ENCODE data around the gene ANKRD60.
A peak's percentile ranks its signal among the peaks of the same experiment; 100 is the strongest.

ANKRD60 gene

DNA sequence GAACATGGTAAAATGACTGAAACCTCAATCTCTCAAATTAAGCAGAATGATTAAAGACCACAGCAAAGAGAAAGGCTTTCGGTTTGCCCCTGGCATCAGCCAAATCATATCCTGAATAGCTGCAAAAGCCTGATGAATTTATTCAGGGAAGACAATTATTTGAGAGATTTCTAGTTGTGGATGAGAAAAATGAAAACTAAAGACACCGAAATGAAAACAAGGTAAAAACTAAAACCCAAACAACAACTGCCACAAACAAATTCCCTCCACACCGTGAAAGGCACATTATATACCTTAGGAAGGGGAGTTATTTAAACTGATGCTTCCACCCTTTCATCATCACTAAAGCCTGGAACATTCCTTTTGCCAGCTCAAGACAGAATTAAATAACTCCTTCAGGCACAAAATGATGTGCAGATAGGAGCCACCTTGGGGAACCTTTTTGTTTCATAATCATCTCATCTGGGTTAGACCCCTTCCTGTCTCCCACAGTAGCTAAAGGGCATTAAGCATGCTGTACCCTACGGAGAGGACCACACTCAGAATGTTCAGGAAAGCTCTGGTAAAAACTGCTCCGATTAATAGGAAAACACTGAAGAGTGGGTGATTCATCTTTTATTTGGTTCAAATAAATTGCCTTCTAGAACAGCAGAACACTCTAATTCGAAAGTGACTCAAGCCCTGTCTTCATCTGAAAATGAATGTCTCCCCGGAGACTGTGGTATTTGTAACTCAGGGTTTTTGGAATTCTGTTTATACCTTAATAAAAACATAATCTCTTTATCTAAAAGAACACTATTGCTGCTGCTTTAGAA is 9.1 kb upstream of the ANKRD60 start:
- no peak for TF ChIP-seq ZNF274 (IDR thresholded peaks at IDR 0.05; ENCODE audit: low read depth, low read length)
- H3K4me3 ChIP-seq (ENCODE audit: low read length) = no peak overlapping the region; the same call in 1 of the 2 replicates

DNA sequence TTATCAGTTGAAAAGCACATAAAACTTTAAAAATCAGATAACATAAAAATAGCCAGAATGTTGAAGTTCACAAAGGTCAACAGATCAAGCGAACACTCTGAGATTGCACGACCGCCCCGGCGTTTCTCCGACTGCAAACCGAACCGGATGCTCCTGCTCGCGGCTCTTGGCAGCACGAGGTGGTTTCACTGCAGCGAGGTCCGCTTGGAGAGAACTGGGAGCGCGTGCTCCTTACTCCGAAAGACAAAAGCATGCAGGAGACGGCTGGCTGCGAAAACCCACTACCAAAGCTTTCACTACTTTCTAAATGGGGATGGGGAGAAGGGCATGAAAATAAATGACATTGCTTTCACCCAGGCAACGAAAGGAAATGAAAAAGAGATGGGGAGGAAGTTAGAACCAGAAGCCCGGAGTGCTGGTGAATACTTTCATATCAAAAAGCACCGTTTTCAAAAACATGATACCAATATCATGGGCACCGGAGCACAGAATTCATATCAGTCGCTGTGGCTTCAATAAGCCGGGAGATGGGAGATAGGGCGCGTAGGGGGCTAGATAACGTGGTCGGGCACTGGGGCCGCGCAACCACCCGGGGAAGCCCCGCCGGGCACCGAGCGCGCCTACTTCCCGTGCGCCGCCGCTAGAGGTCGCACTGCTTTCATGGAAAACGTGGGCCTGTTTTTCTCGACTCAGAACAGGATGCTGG is 8.3 kb upstream of the ANKRD60 start:
- no peak for TF ChIP-seq ZNF274 (IDR thresholded peaks at IDR 0.05; ENCODE audit: low read depth, low read length)
- H3K4me3 ChIP-seq (ENCODE audit: low read length) = peak overlapping the region; percentile 82; the same call in 1 of the 2 replicates

DNA sequence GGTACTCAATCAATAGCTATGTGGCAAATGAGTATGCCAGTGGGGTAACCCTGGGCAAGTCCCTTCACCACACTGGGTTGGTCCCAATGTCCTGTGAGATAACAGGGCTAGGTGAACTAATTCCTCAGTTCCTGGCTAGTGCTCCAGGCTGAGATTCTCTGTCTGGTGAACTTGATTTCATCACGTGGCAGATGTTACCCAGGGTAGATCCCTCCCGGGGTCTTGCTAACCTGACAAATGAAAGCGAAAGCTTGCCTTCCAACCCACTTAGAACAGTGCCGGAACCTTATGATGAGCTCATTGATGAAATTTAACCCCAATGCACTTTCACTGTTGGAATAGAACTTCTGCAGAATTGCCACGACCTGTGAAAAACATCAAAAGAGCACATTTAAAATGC is 6.6 kb upstream of the ANKRD60 start:
- no peak overlapping the region for H3K4me3 ChIP-seq (ENCODE audit: low read length)
- TF ChIP-seq ZNF274 (IDR thresholded peaks at IDR 0.05; ENCODE audit: low read depth, low read length) = no peak

DNA sequence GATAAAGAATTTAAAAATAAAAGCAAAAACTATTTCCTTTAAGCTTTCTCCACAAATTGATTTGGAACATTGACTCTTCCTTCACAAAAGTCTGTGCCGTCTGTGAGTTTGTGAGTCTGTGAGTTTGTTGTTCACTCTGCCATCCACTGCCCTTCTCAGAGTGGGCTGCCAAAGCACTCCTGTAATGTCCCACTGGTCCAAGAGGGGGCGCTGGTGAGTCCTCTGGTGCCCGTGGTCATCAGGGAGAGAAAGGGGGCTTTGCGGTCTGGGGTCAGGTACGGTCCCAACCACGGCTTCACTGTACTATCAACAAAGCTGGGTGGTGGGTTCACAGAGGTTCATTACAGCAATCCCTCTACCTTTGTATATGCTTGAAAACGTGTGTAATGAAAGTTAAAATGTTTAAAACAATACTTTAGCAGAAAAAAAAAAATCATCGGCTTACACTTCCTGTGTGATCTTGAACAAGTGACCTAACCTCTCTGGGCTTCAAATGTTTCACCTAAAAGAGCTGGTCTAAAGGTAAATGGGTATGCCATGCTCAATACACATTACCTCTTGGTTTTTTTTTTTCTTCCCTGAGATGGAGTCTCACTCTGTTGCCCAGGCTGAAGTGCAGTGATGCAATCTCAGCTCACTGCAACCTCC is 5.6 kb upstream of the ANKRD60 start:
- TF ChIP-seq ZNF274 (IDR thresholded peaks at IDR 0.05; ENCODE audit: low read depth, low read length) = no peak
- H3K4me3 ChIP-seq (ENCODE audit: low read length) = no peak overlapping the region

DNA sequence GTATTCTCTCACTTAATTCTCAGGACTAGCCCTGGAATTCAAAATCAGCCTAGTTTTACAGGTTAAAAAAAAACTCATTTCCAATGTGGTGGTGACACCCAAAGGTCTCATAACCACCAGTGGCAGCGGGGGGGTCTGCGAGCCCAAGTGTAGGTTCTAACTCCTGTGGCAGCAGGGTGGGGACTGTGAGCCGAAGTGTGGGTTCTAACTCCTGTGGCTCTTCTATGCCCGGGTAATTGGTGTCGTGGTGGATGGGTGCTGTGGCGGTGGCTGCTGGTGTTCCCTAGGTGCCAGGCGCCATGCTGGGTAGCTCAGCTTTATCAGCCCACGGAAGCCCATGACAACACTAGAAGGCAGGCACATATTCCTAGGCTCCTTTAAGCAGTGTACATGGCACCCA is 4.9 kb upstream of the ANKRD60 start:
- no peak for TF ChIP-seq ZNF274 (IDR thresholded peaks at IDR 0.05; ENCODE audit: low read depth, low read length)
- no peak overlapping the region for H3K4me3 ChIP-seq (ENCODE audit: low read length)

DNA sequence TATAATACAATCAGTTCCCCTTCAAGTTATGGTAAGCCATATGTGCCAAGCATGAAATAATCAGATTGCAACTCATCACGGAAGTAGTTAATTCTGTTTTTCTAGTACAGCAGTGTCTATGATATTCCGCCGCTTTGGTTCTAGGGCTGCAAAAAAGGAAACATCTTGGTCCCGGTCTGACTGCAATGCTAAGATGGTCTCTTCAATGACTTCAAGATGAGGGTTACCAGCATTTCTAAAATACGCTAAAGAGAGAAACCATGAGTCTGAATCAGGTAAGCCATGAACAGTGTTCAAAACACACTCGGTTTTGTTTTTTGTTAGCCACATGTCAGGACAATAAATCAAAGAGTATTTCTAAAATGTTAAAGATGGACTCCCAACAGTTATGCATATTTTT is 3.2 kb upstream of the ANKRD60 start:
- no peak overlapping the region for H3K4me3 ChIP-seq (ENCODE audit: low read length)
- no peak for TF ChIP-seq ZNF274 (IDR thresholded peaks at IDR 0.05; ENCODE audit: low read depth, low read length)

DNA sequence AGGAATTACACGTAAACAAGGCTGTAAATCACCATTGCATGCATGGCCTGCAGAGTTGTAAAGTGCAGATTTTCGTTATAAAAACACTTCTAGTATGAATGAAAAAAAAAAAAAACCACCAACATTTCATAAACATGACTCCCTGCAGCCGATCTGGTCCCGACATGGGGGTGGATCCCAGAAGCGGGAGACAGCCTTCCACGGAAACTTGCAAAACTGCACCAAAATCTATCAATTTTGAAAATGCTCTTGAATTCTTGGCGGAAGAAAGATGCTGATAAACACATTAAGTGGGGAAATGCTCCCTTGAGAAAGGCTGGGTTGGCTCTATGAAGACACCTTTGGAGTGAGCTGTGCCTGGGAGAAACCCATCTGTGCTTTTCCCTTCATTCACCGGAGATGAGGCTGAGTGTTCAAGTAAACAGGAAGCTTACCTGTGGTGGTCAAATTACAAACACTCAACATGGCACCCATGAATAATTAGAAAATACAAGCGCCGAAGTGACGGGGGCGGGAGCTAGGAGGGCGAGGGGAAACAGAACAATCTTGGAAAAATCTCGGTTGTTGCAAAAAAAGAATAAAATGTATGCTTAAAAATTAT is 845 bp upstream of the ANKRD60 start:
- no peak for TF ChIP-seq ZNF274 (IDR thresholded peaks at IDR 0.05; ENCODE audit: low read depth, low read length)

DNA sequence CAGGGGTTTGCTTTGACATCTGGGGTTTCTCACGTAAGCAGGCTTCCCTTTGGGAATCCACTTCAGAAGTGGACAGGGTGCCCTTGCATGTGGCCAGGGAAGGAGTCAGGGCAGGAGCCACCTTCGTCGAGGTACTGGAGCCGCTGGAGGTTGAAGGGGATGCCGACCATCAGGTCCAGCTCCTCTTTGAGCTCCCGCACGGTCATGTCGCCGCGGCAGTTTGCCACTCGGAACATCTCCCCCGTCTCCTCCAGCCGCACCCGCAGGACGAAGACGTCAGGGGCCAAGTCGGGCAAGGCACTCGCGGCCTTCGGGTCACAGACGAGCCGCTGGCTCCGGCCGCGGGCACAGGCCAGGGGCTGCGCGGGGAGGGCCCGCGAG is 360 bp downstream of the ANKRD60 start:
- no peak overlapping the region for H3K4me3 ChIP-seq (ENCODE audit: low read length)

More for the DNA sequence above, 845 bp upstream of the ANKRD60 start:
- no peak overlapping the region for H3K4me3 ChIP-seq (ENCODE audit: low read length)

DNA sequence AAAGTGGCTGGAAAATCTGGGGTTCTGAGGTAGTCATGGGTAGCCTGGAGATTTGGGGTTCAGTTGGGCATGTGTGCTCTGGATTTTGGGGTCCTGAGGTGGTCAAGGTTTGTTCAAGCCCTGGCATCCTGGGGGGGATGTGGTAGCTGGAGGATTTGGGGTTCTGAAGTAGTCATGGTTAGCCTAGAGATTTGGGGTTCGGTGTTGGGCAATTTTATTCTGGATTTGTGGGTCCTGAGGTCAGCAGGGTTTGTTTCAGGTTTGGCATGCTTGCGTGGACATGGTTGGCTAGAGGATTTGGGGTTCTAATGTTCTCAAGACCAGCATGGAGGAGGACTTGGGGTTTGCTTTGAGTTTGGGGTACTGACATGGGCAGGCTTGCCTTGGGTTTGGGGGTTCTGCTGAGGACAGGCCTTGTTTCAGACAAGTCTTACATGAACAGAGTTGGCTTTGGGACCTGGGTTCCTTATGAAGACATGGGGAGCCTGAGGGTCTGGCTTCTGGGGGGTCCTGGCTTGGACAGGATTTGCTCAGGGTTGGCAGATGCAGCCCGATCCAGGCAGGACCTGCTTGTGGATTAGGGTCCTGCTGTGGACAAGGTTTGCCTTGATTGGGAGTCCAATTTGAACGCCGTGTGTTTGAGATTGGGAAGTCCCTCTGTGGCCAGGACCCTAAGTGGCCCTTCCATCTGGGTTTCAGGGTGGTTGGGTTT is 906 bp downstream of the ANKRD60 start:
- TF ChIP-seq ZNF274 (IDR thresholded peaks at IDR 0.05; ENCODE audit: low read depth, low read length) = no peak
- no peak overlapping the region for H3K4me3 ChIP-seq (ENCODE audit: low read length)

More for the DNA sequence above, 360 bp downstream of the ANKRD60 start:
- TF ChIP-seq ZNF274 (IDR thresholded peaks at IDR 0.05; ENCODE audit: low read depth, low read length) = no peak

DNA sequence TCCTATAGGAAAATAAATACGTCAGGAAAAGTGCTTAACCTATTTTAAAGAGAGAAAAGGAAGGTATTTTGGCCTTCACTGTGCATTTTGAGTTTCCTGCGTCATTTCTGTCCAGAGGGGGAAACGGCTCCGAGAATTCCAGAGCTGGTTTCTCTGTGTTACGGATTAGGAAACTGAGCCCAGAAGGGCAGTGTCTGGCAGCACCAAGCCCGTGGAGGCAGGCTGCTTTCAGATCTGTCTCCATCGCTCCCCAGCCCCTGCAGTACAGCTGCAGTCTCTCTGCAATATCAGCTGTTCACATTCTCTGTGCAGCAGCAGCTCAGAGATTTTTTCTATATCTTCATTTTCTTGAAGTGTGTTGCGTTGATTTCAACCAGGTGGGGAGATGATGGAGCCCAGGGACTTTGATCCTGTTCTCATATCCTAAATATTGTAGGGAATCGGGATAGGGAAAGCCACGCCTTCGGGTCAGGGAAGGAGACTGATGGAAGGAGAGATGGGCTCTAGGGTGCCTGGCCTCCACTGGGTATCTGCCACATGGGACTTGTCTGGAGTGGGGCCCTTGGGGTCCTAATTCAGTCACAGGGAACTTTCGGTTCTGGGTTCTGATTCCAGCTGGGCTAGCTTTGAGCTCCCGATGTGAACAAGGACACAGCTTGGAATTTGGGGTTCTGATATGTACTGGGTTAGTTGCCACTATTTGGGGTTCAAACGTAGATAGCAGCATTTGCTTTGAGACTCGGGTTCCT is 2.8 kb downstream of the ANKRD60 start:
- no peak overlapping the region for H3K4me3 ChIP-seq (ENCODE audit: low read length)
- TF ChIP-seq ZNF274 (IDR thresholded peaks at IDR 0.05; ENCODE audit: low read depth, low read length) = no peak

DNA sequence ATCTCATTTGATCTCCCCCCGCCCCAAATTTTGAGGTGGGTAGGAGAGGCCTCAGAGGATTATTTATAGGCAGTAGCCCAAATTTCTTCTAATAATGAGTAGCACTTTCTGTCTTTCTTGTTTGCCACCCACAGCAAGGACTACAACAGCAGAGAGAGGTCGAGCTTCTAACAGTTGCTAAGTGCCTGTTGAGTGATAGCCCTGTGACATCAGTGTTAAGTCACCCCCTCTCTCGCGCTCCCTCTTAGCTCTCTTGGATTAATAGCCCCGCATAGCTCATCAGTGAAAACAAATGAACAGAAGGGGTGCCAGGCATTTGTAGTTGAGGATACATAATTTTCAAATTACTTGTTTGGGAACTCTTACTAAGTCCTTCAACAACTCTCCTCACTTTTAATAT is 3.5 kb downstream of the ANKRD60 start:
- no peak overlapping the region for H3K4me3 ChIP-seq (ENCODE audit: low read length)
- TF ChIP-seq ZNF274 (IDR thresholded peaks at IDR 0.05; ENCODE audit: low read depth, low read length) = no peak

DNA sequence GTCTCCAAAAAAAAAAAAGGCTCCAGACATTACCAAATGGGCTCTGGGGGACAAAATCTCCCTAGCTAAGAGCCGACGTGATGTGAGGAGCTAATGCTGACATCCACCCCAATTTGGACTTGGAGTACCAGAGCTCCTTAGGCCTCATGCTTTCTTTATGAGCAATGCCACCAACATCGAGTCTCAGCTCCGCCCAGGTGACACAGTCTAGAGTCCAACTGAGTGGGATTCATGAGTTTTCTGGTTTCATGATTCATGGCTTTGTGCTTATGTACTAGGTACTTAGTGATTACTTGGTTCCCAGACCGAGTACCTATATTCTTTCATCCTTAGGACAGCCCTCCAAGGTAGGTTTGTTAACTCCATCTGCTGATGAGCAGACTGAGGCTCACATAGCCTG is 4.4 kb downstream of the ANKRD60 start:
- no peak for TF ChIP-seq ZNF274 (IDR thresholded peaks at IDR 0.05; ENCODE audit: low read depth, low read length)
- H3K4me3 ChIP-seq (ENCODE audit: low read length) = no peak overlapping the region

DNA sequence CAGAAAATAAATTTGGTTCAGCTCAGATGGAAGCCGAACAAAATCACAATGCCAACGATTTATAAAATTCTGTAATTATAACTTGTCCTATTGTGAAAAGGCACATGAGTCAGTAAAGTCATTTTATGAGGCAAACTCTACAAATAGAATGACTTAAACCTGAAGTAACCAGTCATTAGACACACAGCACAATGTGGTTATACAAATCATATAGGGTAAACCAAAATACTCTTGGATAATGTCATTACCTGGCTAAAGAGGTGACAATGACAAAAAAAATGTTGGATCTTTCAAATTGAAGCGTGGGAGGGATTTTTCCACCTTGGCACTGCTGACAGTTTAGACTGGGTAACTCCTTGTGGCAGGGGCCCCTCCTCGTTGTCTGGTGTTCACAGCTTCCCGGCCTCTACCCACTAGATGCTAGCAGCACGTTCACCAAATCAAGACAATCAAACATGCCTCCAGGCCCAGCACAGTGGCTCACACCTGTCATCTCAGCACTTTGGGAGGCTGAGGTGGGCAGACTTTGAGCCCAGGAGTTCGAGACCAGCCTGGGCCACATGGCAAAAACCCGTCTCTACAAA is 5.0 kb downstream of the ANKRD60 start:
- H3K4me3 ChIP-seq (ENCODE audit: low read length) = no peak overlapping the region
- no peak for TF ChIP-seq ZNF274 (IDR thresholded peaks at IDR 0.05; ENCODE audit: low read depth, low read length)

All from GM08714 (cell line).